Liver (tissue), 9 donors: ENCODE results near the gene ATP2B1. TPM values are rescaled to one million over a fixed set of nuclear protein-coding genes. Genes with fewer than 3 reads are reported as not detected.

Experiments used
- DNase-seq: peaks from one replicate; pipeline ENCODE4 v3.0.0-alpha.2; 2017; ENCODE audit warnings: low spot score
- H3K27ac ChIP-seq, 2 donors: one replicate each; pipeline ENCODE4 v1.7.0; 2013; ENCODE audit warnings: inconsistent platforms in 2 of 2, low read length in 2 of 2, control low read depth in 1 of 2, low read depth in 1 of 2, mild to moderate bottlenecking in 1 of 2
- H3K27me3 ChIP-seq, 4 donors: one replicate each; pipeline versions ENCODE4 v1.6.1 to v1.7.0; 2013; ENCODE audit warnings: low read length in 3 of 4, inconsistent platforms in 1 of 4, mild to moderate bottlenecking in 1 of 4, moderate library complexity in 1 of 4; ENCODE audit not compliant: control insufficient read depth in 4 of 4, insufficient read depth in 4 of 4
- H3K36me3 ChIP-seq, 4 donors: one replicate each; pipeline versions ENCODE4 v1.6.1 to v1.7.0; 2013; ENCODE audit warnings: low read length in 3 of 4, mild to moderate bottlenecking in 3 of 4, low read depth in 1 of 4, moderate library complexity in 1 of 4; ENCODE audit not compliant: control insufficient read depth in 4 of 4, insufficient read depth in 3 of 4
- H3K4me1 ChIP-seq, 4 donors: one replicate each; pipeline versions ENCODE4 v1.6.1 to v1.7.0; 2013; ENCODE audit warnings: low read length in 3 of 4, mild to moderate bottlenecking in 3 of 4, moderate library complexity in 1 of 4; ENCODE audit not compliant: control insufficient read depth in 4 of 4, insufficient read depth in 4 of 4
- H3K4me3 ChIP-seq, 3 donors: one replicate each; pipeline versions ENCODE4 v1.6.1 to v1.7.0; 2013; ENCODE audit warnings: low read length in 3 of 3, control low read depth in 1 of 3, low read depth in 1 of 3, mild to moderate bottlenecking in 1 of 3
- H3K9ac ChIP-seq, 2 donors: one replicate each; pipeline ENCODE4 v1.7.0; 2013; ENCODE audit warnings: low read length in 2 of 2, mild to moderate bottlenecking in 2 of 2, moderate library complexity in 2 of 2, control low read depth in 1 of 2, low read depth in 1 of 2
- H3K9me3 ChIP-seq, 4 donors: one replicate each; pipeline versions ENCODE4 v1.6.1 to v1.7.0; 2013; ENCODE audit warnings: low read length in 3 of 4; ENCODE audit not compliant: control insufficient read depth in 4 of 4
- FOXA2 ChIP-seq: IDR thresholded peaks from 2 replicates; pipeline ENCODE4 v1.6.1; 2016; ENCODE audit warnings: antibody characterized with exemption
- GABPA ChIP-seq, 2 donors: IDR thresholded peaks in 1 of 2; conservative IDR thresholded peaks in 1 of 2; 2 replicates each; pipeline ENCODE4 v1.6.1; 2016; ENCODE audit warnings: antibody characterized with exemption in 2 of 2, mild to moderate bottlenecking in 1 of 2, moderate library complexity in 1 of 2
- HNF4A ChIP-seq, 2 donors: conservative IDR thresholded peaks; 2 replicates each; pipeline ENCODE4 v1.6.1; 2016; ENCODE audit warnings: antibody characterized with exemption in 2 of 2, mild to moderate bottlenecking in 2 of 2
- HNF4G ChIP-seq: IDR thresholded peaks from 2 replicates; pipeline ENCODE4 v1.6.1; 2016; ENCODE audit warnings: antibody characterized with exemption
- JUND ChIP-seq, 2 donors: IDR thresholded peaks; 2 replicates each; pipeline ENCODE4 v1.6.1; 2016; ENCODE audit warnings: antibody characterized with exemption in 2 of 2
- MAX ChIP-seq: IDR thresholded peaks from 2 replicates; pipeline ENCODE4 v1.6.1; 2016; ENCODE audit warnings: antibody characterized with exemption
- NR2F2 ChIP-seq: IDR thresholded peaks from 2 replicates; pipeline ENCODE4 v1.6.1; 2016; ENCODE audit warnings: antibody characterized with exemption
- RAD21 ChIP-seq, 2 donors: IDR thresholded peaks; 2 replicates each; pipeline ENCODE4 v1.6.1; 2016; ENCODE audit warnings: antibody characterized with exemption in 2 of 2, mild to moderate bottlenecking in 2 of 2
- RXRA ChIP-seq, 2 donors: IDR thresholded peaks; 2 replicates each; pipeline ENCODE4 v1.6.1; 2017 to 2018; ENCODE audit warnings: antibody characterized with exemption in 2 of 2, mild to moderate bottlenecking in 1 of 2
- SP1 ChIP-seq: IDR thresholded peaks from 2 replicates; pipeline ENCODE4 v1.6.1; 2018; ENCODE audit warnings: antibody characterized with exemption, mild to moderate bottlenecking
- TAF1 ChIP-seq: conservative IDR thresholded peaks from 2 replicates; pipeline ENCODE4 v1.6.1; 2016; ENCODE audit warnings: antibody characterized with exemption, mild to moderate bottlenecking
- YY1 ChIP-seq: IDR thresholded peaks from 2 replicates; pipeline ENCODE4 v1.6.1; 2016; ENCODE audit warnings: antibody characterized with exemption, mild to moderate bottlenecking
- WGBS: extraction: QIAGEN DNeasy Blood & Tissue Kit; methylation state at CpG from one replicate; pipeline ENCODE4 v1.1.7; 2013; 5-methylcytosine and 5-hydroxymethylcytosine counted together
- polyA plus RNA-seq, 2 donors: library from polyadenylated mRNA; stranded (reverse) in 1 of 2; unstranded in 1 of 2; fragments of 200-250 nt in 1 of 2; fragments of >200 nt in 1 of 2; fragmentation: Nextera tagmentation in 1 of 2; extraction: Ambion mirVana in 1 of 2; gene quantifications; one replicate each; pipeline versions ENCODE4 v1.2.1 to v1.2.3, GENCODE V29; 2013 to 2015
- total RNA-seq, 2 donors: library from RNA; depleted of rRNA; stranded (reverse); fragments of >200 nt; gene quantifications; one replicate each; pipeline ENCODE4 v1.2.3, GENCODE V29; 2014
- TF ChIP-seq, protein P1 (sequence below): IDR thresholded peaks from 2 replicates; pipeline ENCODE4 v1.6.1; 2016; ENCODE audit warnings: antibody characterized with exemption, mild to moderate bottlenecking
- TF ChIP-seq, protein P2 (sequence below): IDR thresholded peaks from 2 replicates; pipeline ENCODE4 v1.6.1; 2016; ENCODE audit warnings: antibody characterized with exemption
- donor health status: healthy.
- donor health status: healthy.
- donor health status: healthy.
- donor health status: healthy.
- donor health status: healthy.

ATP2B1 gene
- total and polyA plus RNA-seq, 4 donors: 7.3 to 41.1 (median 22.8) TPM

- H3K9ac ChIP-seq: peak overlapping the region in 1 of 2 donors; percentile 26
- 27% methylated on average over 6 of the region's 6 CpGs for WGBS
- H3K4me3 ChIP-seq: no peak overlapping the region
- peaks cover 0 to 14% (median 9%) of the 10 kb centered on the region in 4 donors for H3K4me1 ChIP-seq
- no peaks in the 10 kb centered on the region for H3K9me3 ChIP-seq
- TF ChIP-seq YY1: no peak
- peak; percentile 57 to 71 for TF ChIP-seq RAD21 (IDR thresholded peaks at IDR 0.05)
- TF ChIP-seq FOXA2: no peak
- TF ChIP-seq HNF4A (conservative IDR thresholded peaks at IDR 0.05): peak; percentile 36 to 39
- peak; percentile 51 for TF ChIP-seq NR2F2
- TF ChIP-seq RXRA (IDR thresholded peaks at IDR 0.05): peak; percentile 49
- TF ChIP-seq, protein P1, sequence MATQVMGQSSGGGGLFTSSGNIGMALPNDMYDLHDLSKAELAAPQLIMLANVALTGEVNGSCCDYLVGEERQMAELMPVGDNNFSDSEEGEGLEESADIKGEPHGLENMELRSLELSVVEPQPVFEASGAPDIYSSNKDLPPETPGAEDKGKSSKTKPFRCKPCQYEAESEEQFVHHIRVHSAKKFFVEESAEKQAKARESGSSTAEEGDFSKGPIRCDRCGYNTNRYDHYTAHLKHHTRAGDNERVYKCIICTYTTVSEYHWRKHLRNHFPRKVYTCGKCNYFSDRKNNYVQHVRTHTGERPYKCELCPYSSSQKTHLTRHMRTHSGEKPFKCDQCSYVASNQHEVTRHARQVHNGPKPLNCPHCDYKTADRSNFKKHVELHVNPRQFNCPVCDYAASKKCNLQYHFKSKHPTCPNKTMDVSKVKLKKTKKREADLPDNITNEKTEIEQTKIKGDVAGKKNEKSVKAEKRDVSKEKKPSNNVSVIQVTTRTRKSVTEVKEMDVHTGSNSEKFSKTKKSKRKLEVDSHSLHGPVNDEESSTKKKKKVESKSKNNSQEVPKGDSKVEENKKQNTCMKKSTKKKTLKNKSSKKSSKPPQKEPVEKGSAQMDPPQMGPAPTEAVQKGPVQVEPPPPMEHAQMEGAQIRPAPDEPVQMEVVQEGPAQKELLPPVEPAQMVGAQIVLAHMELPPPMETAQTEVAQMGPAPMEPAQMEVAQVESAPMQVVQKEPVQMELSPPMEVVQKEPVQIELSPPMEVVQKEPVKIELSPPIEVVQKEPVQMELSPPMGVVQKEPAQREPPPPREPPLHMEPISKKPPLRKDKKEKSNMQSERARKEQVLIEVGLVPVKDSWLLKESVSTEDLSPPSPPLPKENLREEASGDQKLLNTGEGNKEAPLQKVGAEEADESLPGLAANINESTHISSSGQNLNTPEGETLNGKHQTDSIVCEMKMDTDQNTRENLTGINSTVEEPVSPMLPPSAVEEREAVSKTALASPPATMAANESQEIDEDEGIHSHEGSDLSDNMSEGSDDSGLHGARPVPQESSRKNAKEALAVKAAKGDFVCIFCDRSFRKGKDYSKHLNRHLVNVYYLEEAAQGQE: no peak
- no peak for DNase-seq
- no peaks in the 10 kb centered on the region for H3K27me3 ChIP-seq
- H3K36me3 ChIP-seq: no peaks in the 10 kb centered on the region
- no peak overlapping the region for H3K27ac ChIP-seq
Measured at GRCh38 chr12:89544681-89545184, 163.9 kb downstream of the ATP2B1 start.

- Histone ChIP-seq H3K4me1 (peaks cover 0 to 14% (median 9%) of the 10 kb centered on the region in 4 donors), H3K4me3 (no peak overlapping the region), H3K9me3 (no peaks in the 10 kb centered on the region), H3K27ac (no peak overlapping the region), H3K36me3 (no peaks in the 10 kb centered on the region), H3K27me3 (no peaks in the 10 kb centered on the region), H3K9ac (no peak overlapping the region)
- 91% methylated on average over 1 of the region's 1 CpG for WGBS
- DNase-seq: no peak
- no peak for TF ChIP-seq HNF4G
- TF ChIP-seq RAD21 (IDR thresholded peaks at IDR 0.05): no peak
- TF ChIP-seq JUND (IDR thresholded peaks at IDR 0.05): no peak
- TF ChIP-seq, protein P1: no peak
- TF ChIP-seq MAX: no peak
- TF ChIP-seq HNF4A (conservative IDR thresholded peaks at IDR 0.05): no peak
- no peak for TF ChIP-seq NR2F2
- no peak for TF ChIP-seq YY1
- no peak for TF ChIP-seq SP1
- no peak for TF ChIP-seq RXRA (IDR thresholded peaks at IDR 0.05)
- TF ChIP-seq TAF1: no peak
- TF ChIP-seq GABPA (IDR thresholded peaks at IDR 0.05 in 1 of 2, conservative IDR thresholded peaks at IDR 0.05 in 1 of 2): no peak
- no peak for TF ChIP-seq FOXA2
- TF ChIP-seq, protein P2, sequence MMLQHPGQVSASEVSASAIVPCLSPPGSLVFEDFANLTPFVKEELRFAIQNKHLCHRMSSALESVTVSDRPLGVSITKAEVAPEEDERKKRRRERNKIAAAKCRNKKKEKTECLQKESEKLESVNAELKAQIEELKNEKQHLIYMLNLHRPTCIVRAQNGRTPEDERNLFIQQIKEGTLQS: no peak
Measured at GRCh38 chr12:89544022-89544421, 164.6 kb downstream of the ATP2B1 start.
